ENCODE data around the gene TRIM49D2.
"Not testable (repeated sequence)": the region's sequence is repeated elsewhere in the genome, so short reads cannot be mapped to it uniquely, and the experiment has no call there.

The TRIM49D2 gene

GRCh38 chr11:89923764-89924163 lies at the start of gene TRIM49D2:
Gene TRIM49D2 (plus strand): TSS chr11:89924064. CDS start chr11:89926762, 2,698 bp downstream.
- not testable (repeated sequence) for DNase-seq (ENCODE audit: low read depth)

GRCh38 chr11:89877511-89877910 lies 46.4 kb upstream of the TRIM49D2 start:
- not testable (repeated sequence) for DNase-seq (ENCODE audit: low read depth)

GRCh38 chr11:89893245-89893644 lies 30.6 kb upstream of the TRIM49D2 start:
- DNase-seq (ENCODE audit: low read depth): not testable (repeated sequence)

GRCh38 chr11:89900809-89901208 lies 23.1 kb upstream of the TRIM49D2 start:
- not testable (repeated sequence) for DNase-seq (ENCODE audit: low read depth)

- DNase-seq (ENCODE audit: low read depth): no peak
These were observed 1.6 kb upstream of the TRIM49D2 start, which contains the start of gene TRIM49D1 for GRCh38 chr11:89922195-89922660. Gene TRIM49D1 (minus strand): TSS chr11:89922245. CDS start chr11:89917710, 4,535 bp downstream.

- not testable (repeated sequence) for DNase-seq (ENCODE audit: low read depth)
These were observed 37.0 kb downstream of the TRIM49D2 start for GRCh38 chr11:89960833-89961232.

- DNase-seq (ENCODE audit: low read depth): not testable (repeated sequence)
These were observed 41.9 kb downstream of the TRIM49D2 start, which contains the start of gene TRIM64 for GRCh38 chr11:89965737-89966136. Gene TRIM64 (plus strand): TSS chr11:89966037. CDS start chr11:89968504, 2,467 bp downstream.

Data from fibroblast of the conjunctiva (primary cell).